HG02884 (cell line): ENCODE measurements around the gene MECP2.

ENCODE experiments used
- ATAC-seq: cut with Tn5 transposase; IDR thresholded peaks from one replicate; pipeline ENCODE4 v1.9.1; 2021; ENCODE audit warnings: mild to moderate bottlenecking, moderate library complexity; ENCODE audit not compliant: unreplicated experiment

MECP2 gene

GRCh38 chrX:154039577-154039976 is 57.9 kb downstream of the MECP2 start:
- ATAC-seq = no peak

- no peak for ATAC-seq
Observed at GRCh38 chrX:154038656-154039055, 58.9 kb downstream of the MECP2 start.

- ATAC-seq = no peak
Observed at GRCh38 chrX:154037754-154038153, 59.8 kb downstream of the MECP2 start.

- no peak for ATAC-seq
Observed at GRCh38 chrX:154036513-154036912, 61.0 kb downstream of the MECP2 start.

- ATAC-seq = no peak
Observed at GRCh38 chrX:154033848-154034247, 63.7 kb downstream of the MECP2 start.

- no peak for ATAC-seq
Observed at GRCh38 chrX:154032653-154033052, 64.9 kb downstream of the MECP2 start.

GRCh38 chrX:154032160-154032559 is 65.4 kb downstream of the MECP2 start:
- no peak for ATAC-seq

GRCh38 chrX:154030715-154031305 is 66.7 kb downstream of the MECP2 start:
- no peak for ATAC-seq

GRCh38 chrX:154030266-154030665 is 67.3 kb downstream of the MECP2 start:
- no peak for ATAC-seq

- no peak for ATAC-seq
Observed at GRCh38 chrX:154029439-154029838, 68.1 kb downstream of the MECP2 start.

GRCh38 chrX:154028502-154029184 is 68.9 kb downstream of the MECP2 start:
- no peak for ATAC-seq

- ATAC-seq = no peak
Observed at GRCh38 chrX:154027986-154028385, 69.5 kb downstream of the MECP2 start.

GRCh38 chrX:154027022-154027402 is 70.5 kb downstream of the MECP2 start:
- ATAC-seq = no peak

GRCh38 chrX:154026136-154027021 is 71.1 kb downstream of the MECP2 start:
- no peak for ATAC-seq

GRCh38 chrX:154025230-154025629 is 72.3 kb downstream of the MECP2 start:
- no peak for ATAC-seq

- no peak for ATAC-seq
Observed at GRCh38 chrX:154024271-154024670, 73.2 kb downstream of the MECP2 start.

GRCh38 chrX:154023276-154024000 is 74.1 kb downstream of the MECP2 start:
- ATAC-seq = no peak

GRCh38 chrX:154022108-154022507 is 75.4 kb downstream of the MECP2 start:
- no peak for ATAC-seq

- ATAC-seq = no peak
Observed at GRCh38 chrX:154021131-154021611, 76.3 kb downstream of the MECP2 start.

GRCh38 chrX:154020536-154021115 is 76.9 kb downstream of the MECP2 start:
- ATAC-seq = no peak
